B cell (primary cell): Measurements from ENCODE around the gene ACAA2.

Experiments
- EZH2 ChIP-seq: IDR thresholded peaks from 2 replicates; pipeline ENCODE4 v1.6.1; 2012; ENCODE audit warnings: borderline replicate concordance, low read depth, mild to moderate bottlenecking, moderate library complexity, low read length; ENCODE audit not compliant: insufficient read depth, poor library complexity, severe bottlenecking
- TF ChIP-seq, protein P1 (sequence below): fragments of 200-600 bp; IDR thresholded peaks from one replicate; pipeline ENCODE4 v1.8.0; 2022; ENCODE audit warnings: antibody characterized with exemption, mild to moderate bottlenecking

DNA sequence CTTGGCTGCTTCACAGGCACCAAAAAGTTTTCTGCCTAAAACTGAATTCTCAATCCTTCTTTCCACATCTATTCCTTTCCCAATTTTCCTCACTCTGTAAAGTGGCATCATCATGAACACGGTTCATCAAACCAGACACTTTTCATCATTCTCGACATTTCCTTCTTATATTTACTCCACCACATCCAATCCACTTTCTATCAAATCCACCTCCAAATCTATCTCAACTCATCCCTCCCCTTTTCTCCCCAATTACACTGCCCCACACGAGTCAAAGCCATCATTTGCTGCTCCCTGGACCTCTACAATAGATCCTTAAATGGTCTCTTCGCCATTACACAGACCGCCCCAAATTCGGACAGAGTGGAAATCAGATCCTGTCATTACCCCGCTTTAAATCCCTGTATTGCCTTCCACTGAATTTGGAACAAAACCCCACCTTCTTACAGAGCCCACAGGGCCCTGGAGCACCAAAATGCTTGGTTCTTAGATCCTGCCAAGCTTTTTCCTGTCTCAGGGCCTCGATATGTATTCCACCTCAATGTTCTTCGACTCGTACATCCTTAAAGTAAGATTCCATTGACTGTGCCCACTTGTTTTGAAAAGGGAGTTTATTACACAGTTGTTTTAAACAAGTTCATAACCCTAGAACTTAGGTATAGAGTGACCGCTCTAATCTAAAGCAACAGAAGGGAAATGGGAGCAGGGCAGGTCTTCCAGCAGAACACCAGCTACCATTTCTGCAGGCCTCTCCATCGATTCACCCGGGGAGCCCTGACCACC, 856 bp downstream of the ACAA2 start:
- TF ChIP-seq, protein P1, sequence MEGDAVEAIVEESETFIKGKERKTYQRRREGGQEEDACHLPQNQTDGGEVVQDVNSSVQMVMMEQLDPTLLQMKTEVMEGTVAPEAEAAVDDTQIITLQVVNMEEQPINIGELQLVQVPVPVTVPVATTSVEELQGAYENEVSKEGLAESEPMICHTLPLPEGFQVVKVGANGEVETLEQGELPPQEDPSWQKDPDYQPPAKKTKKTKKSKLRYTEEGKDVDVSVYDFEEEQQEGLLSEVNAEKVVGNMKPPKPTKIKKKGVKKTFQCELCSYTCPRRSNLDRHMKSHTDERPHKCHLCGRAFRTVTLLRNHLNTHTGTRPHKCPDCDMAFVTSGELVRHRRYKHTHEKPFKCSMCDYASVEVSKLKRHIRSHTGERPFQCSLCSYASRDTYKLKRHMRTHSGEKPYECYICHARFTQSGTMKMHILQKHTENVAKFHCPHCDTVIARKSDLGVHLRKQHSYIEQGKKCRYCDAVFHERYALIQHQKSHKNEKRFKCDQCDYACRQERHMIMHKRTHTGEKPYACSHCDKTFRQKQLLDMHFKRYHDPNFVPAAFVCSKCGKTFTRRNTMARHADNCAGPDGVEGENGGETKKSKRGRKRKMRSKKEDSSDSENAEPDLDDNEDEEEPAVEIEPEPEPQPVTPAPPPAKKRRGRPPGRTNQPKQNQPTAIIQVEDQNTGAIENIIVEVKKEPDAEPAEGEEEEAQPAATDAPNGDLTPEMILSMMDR = no peak
- no peak for TF ChIP-seq EZH2
